ENCODE results near the gene NDST1.

- TF ChIP-seq CTCF (IDR thresholded peaks at IDR 0.05; ENCODE audit: low read depth, low read length, poor library complexity, severe bottlenecking) (no peak), EZH2phosphoT487 (IDR thresholded peaks at IDR 0.05; ENCODE audit: borderline replicate concordance, low read length) (no peak)
Observed at GRCh38 chr5:150590979-150591695, 83.2 kb downstream of the NDST1 start.
